ENCODE data around the gene DMD. TPM values are rescaled to one million over a fixed set of nuclear protein-coding genes. Genes with fewer than 3 reads are reported as not detected.
"Not testable (repeated sequence)": the region's sequence is repeated elsewhere in the genome, so short reads cannot be mapped to it uniquely, and the experiment has no call there.

The DMD gene
- polyA plus RNA-seq, 3 donors = 14.9 to 18.3 (median 15.4) TPM

GRCh38 chrX:32873786-32874185 lies 337.6 kb downstream of the DMD start:
- no peak for DNase-seq (ENCODE audit: low read depth in 3 of 3, low spot score in 2 of 3)

- DNase-seq (ENCODE audit: low read depth in 3 of 3, low spot score in 2 of 3) = no peak
Measured at GRCh38 chrX:32871636-32872035, 339.7 kb downstream of the DMD start.

- no peak for DNase-seq (ENCODE audit: low read depth in 3 of 3, low spot score in 2 of 3)
Measured at GRCh38 chrX:32868524-32868895, 342.8 kb downstream of the DMD start.

- no peak for DNase-seq (ENCODE audit: low read depth in 3 of 3, low spot score in 2 of 3)
Measured at GRCh38 chrX:32867781-32868523, 343.4 kb downstream of the DMD start.

GRCh38 chrX:32852203-32852602 lies 359.1 kb downstream of the DMD start:
- DNase-seq (ENCODE audit: low read depth in 3 of 3, low spot score in 2 of 3) = no peak

GRCh38 chrX:32851556-32851955 lies 359.8 kb downstream of the DMD start:
- no peak for DNase-seq (ENCODE audit: low read depth in 3 of 3, low spot score in 2 of 3)

GRCh38 chrX:32847921-32848320 lies 363.4 kb downstream of the DMD start:
- DNase-seq (ENCODE audit: low read depth in 3 of 3, low spot score in 2 of 3) = no peak

GRCh38 chrX:32842053-32842452 lies 369.3 kb downstream of the DMD start:
- no peak for DNase-seq (ENCODE audit: low read depth in 3 of 3, low spot score in 2 of 3)

- DNase-seq (ENCODE audit: low read depth in 3 of 3, low spot score in 2 of 3) = no peak
Measured at GRCh38 chrX:32839781-32840180, 371.6 kb downstream of the DMD start.

GRCh38 chrX:32825009-32825408 lies 386.3 kb downstream of the DMD start:
- no peak for DNase-seq (ENCODE audit: low read depth in 3 of 3, low spot score in 2 of 3)

GRCh38 chrX:32804034-32804433 lies 407.3 kb downstream of the DMD start:
- DNase-seq (ENCODE audit: low read depth in 3 of 3, low spot score in 2 of 3) = no peak

- DNase-seq (ENCODE audit: low read depth in 3 of 3, low spot score in 2 of 3) = no peak
Measured at GRCh38 chrX:32798990-32799389, 412.4 kb downstream of the DMD start.

GRCh38 chrX:32788936-32789335 lies 422.4 kb downstream of the DMD start:
- no peak for DNase-seq (ENCODE audit: low read depth in 3 of 3, low spot score in 2 of 3)

GRCh38 chrX:32780109-32780508 lies 431.2 kb downstream of the DMD start:
- no peak for DNase-seq (ENCODE audit: low read depth in 3 of 3, low spot score in 2 of 3)

GRCh38 chrX:32778965-32779364 lies 432.4 kb downstream of the DMD start:
- no peak for DNase-seq (ENCODE audit: low read depth in 3 of 3, low spot score in 2 of 3)

GRCh38 chrX:32774966-32775365 lies 436.4 kb downstream of the DMD start:
- no peak for DNase-seq (ENCODE audit: low read depth in 3 of 3, low spot score in 2 of 3)

GRCh38 chrX:32749070-32749469 lies 462.3 kb downstream of the DMD start:
- no peak for DNase-seq (ENCODE audit: low read depth in 3 of 3, low spot score in 2 of 3)

- DNase-seq (ENCODE audit: low read depth in 3 of 3, low spot score in 2 of 3) = no peak
Measured at GRCh38 chrX:32745323-32745722, 466.0 kb downstream of the DMD start.

GRCh38 chrX:32744921-32745320 lies 466.4 kb downstream of the DMD start:
- no peak for DNase-seq (ENCODE audit: low read depth in 3 of 3, low spot score in 2 of 3)

- no peak for DNase-seq (ENCODE audit: low read depth in 3 of 3, low spot score in 2 of 3)
Measured at GRCh38 chrX:32741910-32742309, 469.4 kb downstream of the DMD start.

GRCh38 chrX:32708542-32708941 lies 502.8 kb downstream of the DMD start:
- no peak for DNase-seq (ENCODE audit: low read depth in 3 of 3, low spot score in 2 of 3)

GRCh38 chrX:32705385-32705784 lies 506.0 kb downstream of the DMD start:
- not testable (repeated sequence) for DNase-seq (ENCODE audit: low read depth in 3 of 3, low spot score in 2 of 3)

- DNase-seq (ENCODE audit: low read depth in 3 of 3, low spot score in 2 of 3) = no peak
Measured at GRCh38 chrX:32687379-32687778, 524.0 kb downstream of the DMD start.

Measured in right renal cortex interstitium (tissue), 3 donors.